ES-I3 (cell line): Measurements from ENCODE around the gene OR51B4.
"Not testable (repeated sequence)": the region's sequence is repeated elsewhere in the genome, so short reads cannot be mapped to it uniquely, and the experiment has no call there.

Experiments
- H3K36me3 ChIP-seq: 2 replicates; pipeline ENCODE4 v1.6.1; 2013; ENCODE audit warnings: mild to moderate bottlenecking, low read length, control low read depth, moderate library complexity; ENCODE audit not compliant: insufficient read depth
- H3K4me1 ChIP-seq: 2 replicates; pipeline ENCODE4 v1.6.1; 2013; ENCODE audit warnings: mild to moderate bottlenecking, control low read depth, low read length; ENCODE audit not compliant: insufficient read depth
- H3K9ac ChIP-seq: 2 replicates; pipeline ENCODE4 v1.6.1; 2013; ENCODE audit warnings: low read depth, mild to moderate bottlenecking, low read length, moderate library complexity
- H3K9me3 ChIP-seq: 2 replicates; pipeline ENCODE4 v1.6.1; 2013; ENCODE audit warnings: mild to moderate bottlenecking, low read length, moderate library complexity; ENCODE audit not compliant: control insufficient read depth, insufficient read depth

The OR51B4 gene, protein sequence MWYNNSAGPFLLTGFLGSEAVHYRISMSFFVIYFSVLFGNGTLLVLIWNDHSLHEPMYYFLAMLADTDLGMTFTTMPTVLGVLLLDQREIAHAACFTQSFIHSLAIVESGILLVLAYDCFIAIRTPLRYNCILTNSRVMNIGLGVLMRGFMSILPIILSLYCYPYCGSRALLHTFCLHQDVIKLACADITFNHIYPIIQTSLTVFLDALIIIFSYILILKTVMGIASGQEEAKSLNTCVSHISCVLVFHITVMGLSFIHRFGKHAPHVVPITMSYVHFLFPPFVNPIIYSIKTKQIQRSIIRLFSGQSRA

DNA sequence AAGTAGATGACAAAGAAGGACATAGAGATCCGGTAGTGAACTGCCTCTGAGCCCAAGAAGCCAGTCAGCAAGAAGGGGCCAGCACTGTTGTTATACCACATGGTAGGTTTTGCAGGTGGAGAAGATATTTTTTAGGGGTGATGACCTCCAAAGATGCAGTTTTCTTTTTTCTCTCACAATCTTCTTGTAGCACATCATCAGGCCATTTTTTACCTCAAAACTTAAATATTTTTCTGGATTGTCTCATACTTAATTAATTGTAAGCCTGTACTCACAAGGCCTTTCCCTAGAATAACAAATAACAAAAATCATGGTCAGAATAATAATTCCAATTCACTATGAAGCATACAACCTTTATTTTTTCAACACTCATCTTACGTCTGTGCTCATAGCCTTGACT is at the start of gene OR51B4:
OR51B4 (minus strand) TSS at position 101 of the 400 bp plus-strand sequence; CDS start at position 101, 0 bp downstream.
- H3K9ac ChIP-seq: no peak within 1 kb of the TSS
- no peaks in the 10 kb centered on the region for H3K4me1 ChIP-seq
- no peaks in the 10 kb centered on the region for H3K36me3 ChIP-seq
- H3K9me3 ChIP-seq: no peaks in the 10 kb centered on the region

GRCh38 chr11:5351208-5351607 is 49.5 kb upstream of the OR51B4 start, which contains the start of gene OR51B6:
Gene OR51B6, plus strand, starts transcription at chr11:5351508. Its CDS starts 0 bp downstream, at chr11:5351508.
- Histone ChIP-seq H3K9ac (no peak within 1 kb of the TSS), H3K9me3 (no peaks in the 10 kb centered on the region; the same call in 1 of the 2 replicates), H3K36me3 (no peaks in the 10 kb centered on the region), H3K4me1 (peaks cover 4% of the 10 kb centered on the region; the same call in 1 of the 2 replicates)

DNA sequence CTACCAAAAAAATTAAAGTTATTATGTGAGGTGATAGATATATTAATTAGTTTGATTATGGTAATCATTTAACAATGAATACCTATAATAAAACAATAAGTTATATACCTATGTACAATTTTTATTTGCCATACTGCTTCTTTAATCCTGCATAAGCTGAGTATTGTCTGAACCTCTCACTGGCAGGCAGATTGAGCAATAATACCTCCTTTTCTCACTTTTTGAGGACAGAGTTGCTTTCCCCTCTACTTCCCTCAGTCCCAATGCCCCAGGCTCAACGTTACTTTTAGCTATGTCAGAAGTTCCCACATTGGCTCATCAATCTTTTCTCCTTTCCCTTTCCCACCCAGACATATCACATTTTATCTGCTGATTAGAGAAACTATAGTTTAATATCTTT is 47.8 kb upstream of the OR51B4 start:
- Histone ChIP-seq H3K9me3 (no peaks in the 10 kb centered on the region; the same call in 1 of the 2 replicates), H3K36me3 (no peaks in the 10 kb centered on the region), H3K4me1 (peaks cover 4% of the 10 kb centered on the region; the same call in 1 of the 2 replicates), H3K9ac (no peak overlapping the region)

GRCh38 chr11:5348551-5349194 is 46.9 kb upstream of the OR51B4 start:
- Histone ChIP-seq H3K9me3 (no peaks in the 10 kb centered on the region; the same call in 1 of the 2 replicates), H3K4me1 (peaks cover 4% of the 10 kb centered on the region; the same call in 1 of the 2 replicates), H3K9ac (no peak overlapping the region), H3K36me3 (no peaks in the 10 kb centered on the region)

DNA sequence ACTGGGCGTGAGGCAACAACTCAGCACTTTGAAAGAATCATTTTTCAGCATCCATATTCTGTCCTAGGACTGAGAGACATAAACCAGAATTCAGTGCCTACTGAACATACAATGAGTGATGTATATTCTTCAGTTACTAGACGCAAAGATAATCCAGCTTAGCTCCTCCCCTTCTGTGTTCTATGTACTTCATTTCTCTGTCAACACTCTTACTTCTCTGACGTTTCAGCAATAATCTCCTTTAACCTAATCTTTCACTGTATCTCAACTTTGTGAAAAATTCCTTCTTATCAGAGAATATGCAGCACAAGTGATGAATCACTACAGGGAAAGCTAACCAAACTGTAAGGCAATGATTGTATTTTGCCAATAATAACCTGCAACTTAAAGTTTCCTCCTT is 44.1 kb upstream of the OR51B4 start:
- Histone ChIP-seq H3K36me3 (no peaks in the 10 kb centered on the region), H3K9ac (no peak overlapping the region), H3K9me3 (no peaks in the 10 kb centered on the region; the same call in 1 of the 2 replicates), H3K4me1 (peaks cover 4% of the 10 kb centered on the region; the same call in 1 of the 2 replicates)

DNA sequence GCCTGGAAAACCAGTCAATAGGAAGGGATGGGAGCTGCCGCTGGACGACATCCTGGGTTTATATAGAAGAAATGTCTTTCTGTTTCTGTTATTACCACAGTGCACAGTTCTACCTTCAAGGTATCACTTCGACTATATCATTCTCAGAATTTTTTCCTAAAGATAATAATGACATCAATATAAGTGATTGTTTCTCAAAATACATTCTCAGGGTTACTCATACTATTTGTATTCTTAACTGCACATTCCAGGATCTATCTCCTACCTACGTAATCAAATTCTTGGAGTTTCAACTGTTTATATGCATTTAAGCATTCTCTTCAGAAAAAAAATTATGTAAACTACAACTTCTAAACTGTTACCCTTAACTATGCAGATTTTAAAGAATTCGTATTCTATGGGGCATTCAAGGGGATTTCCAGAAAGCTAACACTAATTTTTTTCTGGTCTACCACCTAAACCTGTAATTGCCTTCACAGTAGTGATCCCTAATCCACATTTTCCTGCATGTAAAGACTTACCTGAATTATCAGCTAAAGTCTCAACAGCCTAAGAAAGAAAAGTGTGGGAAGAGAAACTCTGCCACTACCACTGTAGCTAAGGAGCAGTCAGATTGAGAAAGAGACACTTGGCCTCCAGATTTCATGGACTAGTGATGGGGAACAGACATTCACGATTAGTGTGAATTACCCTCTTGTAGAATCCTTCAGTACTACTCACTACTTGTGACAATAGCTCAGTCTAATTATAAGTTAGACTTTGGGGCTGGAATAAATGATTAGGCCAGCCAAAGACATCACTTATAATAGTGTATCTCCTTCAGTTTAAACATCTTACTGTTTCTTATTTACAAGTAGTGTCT is 42.0 kb upstream of the OR51B4 start, which contains the start of gene OR51B5:
OR51B5 (minus strand) TSS at position 51 of the 862 bp plus-strand sequence; CDS start at position 51, 0 bp downstream.
- Histone ChIP-seq H3K36me3 (no peaks in the 10 kb centered on the region), H3K9me3 (no peaks in the 10 kb centered on the region; the same call in 1 of the 2 replicates), H3K9ac (no peak within 1 kb of the TSS), H3K4me1 (no peaks in the 10 kb centered on the region)

DNA sequence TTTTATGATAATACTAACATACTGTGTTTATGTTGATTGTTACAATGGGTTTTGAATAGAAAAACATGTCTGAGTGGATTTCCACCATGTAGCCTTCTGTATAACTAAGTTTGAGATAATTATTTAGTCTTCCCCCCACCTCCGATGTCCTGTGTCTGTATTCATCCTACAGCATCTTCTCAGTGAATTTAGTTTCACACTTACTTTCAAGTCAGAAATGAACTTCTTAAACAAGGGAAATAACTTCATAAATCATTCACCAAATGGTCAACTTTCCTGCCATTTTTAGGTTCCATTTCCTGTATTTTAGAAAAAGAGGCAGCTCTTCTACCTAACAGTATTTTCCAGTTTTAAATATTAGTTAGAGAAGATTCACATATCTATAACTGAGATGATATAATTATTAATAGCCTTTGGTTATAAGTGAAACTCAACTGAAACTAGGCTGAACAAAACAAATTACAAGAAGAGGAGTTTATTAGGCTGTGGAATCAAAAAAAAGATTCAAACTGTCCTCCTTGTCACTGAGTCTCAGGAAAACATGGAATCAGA is 38.1 kb upstream of the OR51B4 start:
- no peaks in the 10 kb centered on the region for H3K4me1 ChIP-seq
- no peaks in the 10 kb centered on the region for H3K9me3 ChIP-seq
- no peak overlapping the region for H3K9ac ChIP-seq
- no peaks in the 10 kb centered on the region for H3K36me3 ChIP-seq

- H3K9me3 ChIP-seq, H3K9ac ChIP-seq, H3K4me1 ChIP-seq, H3K36me3 ChIP-seq: not testable (repeated sequence)
Measured at GRCh38 chr11:5337253-5337652, 35.5 kb upstream of the OR51B4 start.

- no peaks in the 10 kb centered on the region for H3K4me1 ChIP-seq
- no peaks in the 10 kb centered on the region for H3K9me3 ChIP-seq
- no peak overlapping the region for H3K9ac ChIP-seq
- H3K36me3 ChIP-seq: no peaks in the 10 kb centered on the region
Measured at GRCh38 chr11:5336331-5336730, 34.6 kb upstream of the OR51B4 start.

DNA sequence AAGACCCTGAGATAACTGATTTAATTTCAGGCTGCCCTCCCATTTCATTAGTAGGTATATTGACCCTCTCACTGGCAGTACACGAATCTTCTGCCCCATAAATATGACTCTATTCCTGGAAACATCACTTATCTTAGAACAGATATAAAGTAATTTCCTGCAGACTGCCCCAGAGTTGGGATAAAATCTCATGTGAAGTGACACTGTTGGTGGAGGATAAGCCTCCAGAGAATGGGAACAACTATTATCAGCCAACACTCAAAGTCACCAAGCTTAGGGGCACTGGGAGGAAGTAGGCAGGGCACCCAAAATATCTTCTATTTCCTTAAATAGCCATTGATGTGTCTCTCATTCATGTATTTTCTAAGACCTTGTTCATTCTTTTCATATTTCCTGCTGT is 33.4 kb upstream of the OR51B4 start:
- H3K9me3 ChIP-seq: no peaks in the 10 kb centered on the region
- no peaks in the 10 kb centered on the region for H3K4me1 ChIP-seq
- no peak overlapping the region for H3K9ac ChIP-seq
- H3K36me3 ChIP-seq: no peaks in the 10 kb centered on the region

DNA sequence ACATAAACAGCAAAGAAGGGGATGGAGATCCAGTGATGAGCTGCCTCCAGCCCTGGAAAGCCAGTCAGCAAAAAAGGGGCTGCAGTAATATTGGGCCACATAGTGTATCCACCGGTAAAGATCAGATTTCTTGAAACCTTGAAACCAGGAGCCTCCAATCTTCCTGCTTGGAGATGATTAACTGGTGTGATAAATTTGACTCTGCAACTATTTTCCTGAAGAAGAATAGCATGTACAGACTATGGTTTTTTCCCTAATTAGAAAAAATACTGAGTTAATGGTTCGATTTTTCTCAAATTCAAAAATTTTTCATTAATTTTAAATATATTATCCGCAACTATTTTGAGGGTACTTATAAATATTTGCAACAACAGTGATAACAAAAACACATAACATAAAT is 22.5 kb upstream of the OR51B4 start, which contains the start of gene OR51B2:
OR51B2 (minus strand) TSS at position 101 of the 400 bp plus-strand sequence; CDS start at position 101, 0 bp downstream.
- no peaks in the 10 kb centered on the region for H3K36me3 ChIP-seq
- no peaks in the 10 kb centered on the region for H3K4me1 ChIP-seq
- no peak within 1 kb of the TSS for H3K9ac ChIP-seq
- H3K9me3 ChIP-seq: no peaks in the 10 kb centered on the region

DNA sequence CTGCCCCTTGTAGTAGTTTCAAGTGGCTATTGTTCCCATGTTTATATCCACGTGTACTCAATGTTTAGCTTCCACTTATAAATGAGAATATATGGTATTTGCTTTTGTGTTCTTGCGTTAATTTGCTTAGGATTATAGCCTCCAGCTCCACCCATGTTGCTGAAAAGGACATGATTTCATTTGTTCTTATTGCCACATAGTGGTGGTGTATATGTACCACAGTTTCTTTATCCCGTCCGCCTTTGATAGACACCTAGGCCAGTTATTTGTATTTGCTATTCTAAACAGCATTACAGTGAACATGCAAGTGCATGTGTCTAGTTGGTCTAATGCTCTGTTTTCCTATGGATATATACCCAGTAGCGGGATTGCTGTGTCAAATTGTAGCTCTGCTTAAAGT is 15.5 kb upstream of the OR51B4 start:
- H3K9me3 ChIP-seq: no peaks in the 10 kb centered on the region
- no peak overlapping the region for H3K9ac ChIP-seq
- no peaks in the 10 kb centered on the region for H3K36me3 ChIP-seq
- no peaks in the 10 kb centered on the region for H3K4me1 ChIP-seq

DNA sequence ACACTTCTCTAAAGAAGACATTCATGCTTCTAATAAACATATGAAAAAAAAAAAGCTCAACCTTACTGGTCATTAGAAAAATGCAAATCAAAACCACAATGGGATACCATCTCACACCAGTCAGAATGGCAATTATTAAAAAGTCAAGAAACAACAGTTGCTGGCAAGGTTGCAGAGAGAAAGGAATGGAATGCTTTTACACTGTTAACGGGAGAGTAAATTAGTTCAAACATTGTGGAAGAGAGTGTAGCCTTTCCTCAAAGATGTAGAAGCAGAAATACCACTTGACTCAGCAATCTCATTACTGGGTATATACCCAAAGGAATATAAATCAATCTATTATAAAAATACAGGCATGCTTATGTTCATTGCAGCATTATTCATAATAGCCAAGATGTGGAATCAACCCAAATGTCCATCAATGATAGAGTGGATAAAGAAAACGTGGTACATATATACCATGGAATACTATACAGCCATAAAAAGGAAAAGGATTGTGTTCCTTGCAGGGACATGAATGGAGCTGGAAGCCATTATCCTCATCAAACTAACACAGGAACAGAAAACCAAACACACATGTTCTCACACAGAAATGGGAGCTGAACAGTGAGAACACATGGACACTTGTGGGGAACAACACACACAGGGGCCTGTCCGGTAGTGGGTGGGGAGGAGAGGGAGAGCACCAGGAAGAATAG is 11.7 kb upstream of the OR51B4 start:
- H3K9ac ChIP-seq, H3K4me1 ChIP-seq, H3K36me3 ChIP-seq: not testable (repeated sequence)

More for the DNA sequence above, 11.7 kb upstream of the OR51B4 start:
- H3K9me3 ChIP-seq: not testable (repeated sequence)
